Measurements from ENCODE around the gene FEV. TPM values are rescaled to one million over a fixed set of nuclear protein-coding genes. Genes with fewer than 3 reads are reported as not detected.

Gene FEV
- total RNA-seq, 2 donors from 2014 or later, result not detected

- Histone ChIP-seq H3K4me1 (ENCODE audit: control insufficient read depth in 1 of 2, low read depth in 2 of 2) (no peaks in the 10 kb centered on the region), H3K27me3 (replicated peaks; ENCODE audit: insufficient read depth) (no peaks in the 10 kb centered on the region), H3K27ac (no peak overlapping the region), H3K9me3 (no peaks in the 10 kb centered on the region), H3K4me3 (no peak overlapping the region), H3K36me3 (no peaks in the 10 kb centered on the region)
- no peak for DNase-seq (ENCODE audit: low spot score)
- no peak for ATAC-seq (ENCODE audit: insufficient number of reproducible peaks, low FRiP score, low read depth)
- TF ChIP-seq, protein P1, sequence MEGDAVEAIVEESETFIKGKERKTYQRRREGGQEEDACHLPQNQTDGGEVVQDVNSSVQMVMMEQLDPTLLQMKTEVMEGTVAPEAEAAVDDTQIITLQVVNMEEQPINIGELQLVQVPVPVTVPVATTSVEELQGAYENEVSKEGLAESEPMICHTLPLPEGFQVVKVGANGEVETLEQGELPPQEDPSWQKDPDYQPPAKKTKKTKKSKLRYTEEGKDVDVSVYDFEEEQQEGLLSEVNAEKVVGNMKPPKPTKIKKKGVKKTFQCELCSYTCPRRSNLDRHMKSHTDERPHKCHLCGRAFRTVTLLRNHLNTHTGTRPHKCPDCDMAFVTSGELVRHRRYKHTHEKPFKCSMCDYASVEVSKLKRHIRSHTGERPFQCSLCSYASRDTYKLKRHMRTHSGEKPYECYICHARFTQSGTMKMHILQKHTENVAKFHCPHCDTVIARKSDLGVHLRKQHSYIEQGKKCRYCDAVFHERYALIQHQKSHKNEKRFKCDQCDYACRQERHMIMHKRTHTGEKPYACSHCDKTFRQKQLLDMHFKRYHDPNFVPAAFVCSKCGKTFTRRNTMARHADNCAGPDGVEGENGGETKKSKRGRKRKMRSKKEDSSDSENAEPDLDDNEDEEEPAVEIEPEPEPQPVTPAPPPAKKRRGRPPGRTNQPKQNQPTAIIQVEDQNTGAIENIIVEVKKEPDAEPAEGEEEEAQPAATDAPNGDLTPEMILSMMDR (IDR thresholded peaks at IDR 0.05), result no peak
These were observed 44.2 kb upstream of the FEV start for GRCh38 chr2:219028996-219029828.

DNA sequence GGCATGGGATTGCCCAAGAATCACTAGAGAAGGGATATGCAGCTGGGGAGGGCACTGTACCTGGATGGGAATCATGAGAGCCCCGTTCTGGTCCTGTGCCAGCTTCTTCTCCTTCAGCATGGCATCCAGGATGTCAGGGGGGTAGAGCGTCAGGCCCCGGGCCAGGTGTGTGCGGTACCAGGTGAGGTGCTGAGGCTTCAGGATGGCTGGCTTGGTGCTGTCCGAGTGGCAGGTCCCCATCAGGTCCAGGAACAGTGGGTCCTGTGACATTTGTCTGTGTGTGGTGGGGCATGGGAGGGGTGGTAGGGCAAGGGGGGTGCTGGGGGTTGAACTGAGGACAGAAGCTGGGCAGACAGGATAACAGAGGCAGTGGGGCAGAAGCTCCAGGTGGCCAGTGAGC, 43.2 kb upstream of the FEV start:
- H3K27me3 ChIP-seq (replicated peaks; ENCODE audit: insufficient read depth), result no peaks in the 10 kb centered on the region
- DNase-seq (ENCODE audit: low spot score) (no peak), ATAC-seq (ENCODE audit: insufficient number of reproducible peaks, low FRiP score, low read depth) (no peak)
- no peaks in the 10 kb centered on the region for H3K9me3 ChIP-seq
- TF ChIP-seq, protein P1 (IDR thresholded peaks at IDR 0.05), result no peak
- no peaks in the 10 kb centered on the region for H3K4me1 ChIP-seq (ENCODE audit: control insufficient read depth in 1 of 2, low read depth in 2 of 2)
- no peak overlapping the region for H3K4me3 ChIP-seq
- H3K36me3 ChIP-seq, result no peaks in the 10 kb centered on the region
- H3K27ac ChIP-seq, result no peak overlapping the region

DNA sequence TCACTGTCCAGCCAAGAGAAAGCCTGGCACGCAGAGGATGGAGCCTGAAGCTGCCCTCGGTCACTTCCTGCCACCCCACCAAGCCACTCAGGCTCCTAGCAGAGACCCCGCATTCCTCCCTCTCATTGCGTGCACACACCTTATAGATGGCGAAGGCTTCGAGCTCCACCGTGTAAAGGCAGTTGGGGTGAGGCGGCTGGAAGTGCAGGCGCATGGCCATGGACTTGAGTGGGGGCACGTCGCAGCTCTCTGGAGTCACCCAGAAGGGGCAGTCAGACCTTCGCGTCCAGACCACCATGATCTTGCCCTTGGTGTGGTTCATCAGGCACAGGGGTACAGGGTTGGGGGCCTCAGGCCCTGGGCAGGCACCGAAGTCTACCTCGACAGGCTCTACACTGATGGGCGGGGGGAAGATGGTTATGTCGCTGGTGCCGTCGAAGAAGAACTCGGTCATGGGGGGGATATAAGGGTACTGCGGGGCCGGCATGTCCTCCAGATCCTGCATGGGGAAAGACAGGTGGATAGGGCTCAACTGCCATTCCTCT, 42.6 kb upstream of the FEV start:
- no peaks in the 10 kb centered on the region for H3K27me3 ChIP-seq (replicated peaks; ENCODE audit: insufficient read depth)
- H3K27ac ChIP-seq, result no peak overlapping the region
- H3K9me3 ChIP-seq, result no peaks in the 10 kb centered on the region
- TF ChIP-seq, protein P1 (IDR thresholded peaks at IDR 0.05), result no peak
- ATAC-seq (ENCODE audit: insufficient number of reproducible peaks, low FRiP score, low read depth) (no peak), DNase-seq (ENCODE audit: low spot score) (no peak)
- no peaks in the 10 kb centered on the region for H3K4me1 ChIP-seq (ENCODE audit: control insufficient read depth in 1 of 2, low read depth in 2 of 2)
- H3K4me3 ChIP-seq, result no peak overlapping the region
- no peaks in the 10 kb centered on the region for H3K36me3 ChIP-seq

- TF ChIP-seq, protein P1 (IDR thresholded peaks at IDR 0.05), result no peak
- Histone ChIP-seq H3K27ac (no peak overlapping the region), H3K9me3 (no peaks in the 10 kb centered on the region), H3K27me3 (replicated peaks; ENCODE audit: insufficient read depth) (no peaks in the 10 kb centered on the region), H3K4me1 (ENCODE audit: control insufficient read depth in 1 of 2, low read depth in 2 of 2) (no peaks in the 10 kb centered on the region), H3K36me3 (no peaks in the 10 kb centered on the region), H3K4me3 (no peak overlapping the region)
- ATAC-seq (ENCODE audit: insufficient number of reproducible peaks, low FRiP score, low read depth), result no peak
- DNase-seq (ENCODE audit: low spot score), result no peak
These were observed 42.0 kb upstream of the FEV start for GRCh38 chr2:219026946-219027345.

GRCh38 chr2:219025637-219026585, 40.9 kb upstream of the FEV start:
- Histone ChIP-seq H3K36me3 (no peaks in the 10 kb centered on the region), H3K27ac (no peak overlapping the region), H3K27me3 (replicated peaks; ENCODE audit: insufficient read depth) (no peaks in the 10 kb centered on the region), H3K9me3 (no peaks in the 10 kb centered on the region), H3K4me1 (ENCODE audit: control insufficient read depth in 1 of 2, low read depth in 2 of 2) (peaks cover 0 to under 1% of the 10 kb centered on the region in 2 donors), H3K4me3 (no peak overlapping the region)
- TF ChIP-seq, protein P1 (IDR thresholded peaks at IDR 0.05), result no peak
- ATAC-seq (ENCODE audit: insufficient number of reproducible peaks, low FRiP score, low read depth), result no peak
- DNase-seq (ENCODE audit: low spot score), result no peak
